NCI-H1417 (cell line): ENCODE data around the gene IGFL1.
"Not testable (repeated sequence)": the region's sequence is repeated elsewhere in the genome, so short reads cannot be mapped to it uniquely, and the experiment has no call there.

Experiments used
- DNase-seq, 3 experiments: peaks; one replicate each; lab custom pipeline; 2025; lab: John Stamatoyannopoulos, UW

The IGFL1 gene

DNA sequence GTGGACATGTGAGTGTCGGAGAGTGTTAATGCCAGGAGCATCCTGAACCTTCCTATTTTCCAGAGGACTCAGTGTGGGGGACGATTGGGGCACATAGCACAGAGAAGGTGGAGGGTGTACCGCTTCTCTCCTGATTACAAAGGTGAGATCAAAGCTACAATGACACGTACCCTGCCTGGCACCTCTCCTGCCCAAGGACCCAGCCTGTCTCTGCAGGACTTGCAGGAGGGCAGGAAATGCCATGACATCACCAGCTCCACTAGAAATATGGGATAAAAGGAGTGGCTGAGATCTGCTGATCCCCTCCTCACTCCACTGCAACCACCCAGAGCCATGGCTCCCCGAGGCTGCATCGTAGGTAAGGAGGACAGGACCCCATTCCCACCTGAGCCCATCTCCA is at the start of gene IGFL1:
IGFL1 (plus strand) TSS at position 301 of the 400 bp plus-strand sequence; CDS start at position 334, 33 bp downstream.
- DNase-seq: no peak

DNA sequence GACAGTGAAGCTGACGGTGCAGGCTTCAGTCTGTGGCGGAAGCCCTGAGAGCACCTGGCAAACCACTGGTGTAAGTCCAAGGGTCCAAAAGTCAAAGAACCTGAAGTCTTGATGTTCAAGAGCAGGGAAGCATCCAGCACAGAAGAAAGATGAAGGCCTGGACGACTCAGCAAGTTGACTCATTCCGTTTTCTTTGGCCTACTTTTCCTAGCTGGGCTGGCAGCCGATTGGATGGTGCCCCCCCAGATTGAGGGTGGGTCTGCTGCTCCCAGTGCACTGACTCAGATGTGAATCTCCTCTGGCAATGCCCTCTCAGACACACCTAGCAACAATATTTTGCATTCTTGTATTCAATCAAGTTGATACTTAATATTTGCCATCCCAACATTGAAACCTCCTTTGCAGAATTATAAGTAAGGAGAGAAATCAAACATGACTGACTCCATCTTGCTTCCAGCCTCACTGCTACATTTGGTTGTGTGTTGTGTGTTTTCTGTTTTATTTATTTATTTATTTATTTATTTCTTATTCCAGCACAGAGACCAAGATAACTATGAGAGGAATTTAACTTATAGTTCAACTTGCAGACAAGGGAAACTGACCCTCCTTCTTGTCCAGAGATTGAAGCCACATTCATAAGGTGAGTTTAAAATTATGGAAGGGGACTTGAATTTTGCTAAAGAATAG is 48.7 kb upstream of the IGFL1 start:
- no peak for DNase-seq

DNA sequence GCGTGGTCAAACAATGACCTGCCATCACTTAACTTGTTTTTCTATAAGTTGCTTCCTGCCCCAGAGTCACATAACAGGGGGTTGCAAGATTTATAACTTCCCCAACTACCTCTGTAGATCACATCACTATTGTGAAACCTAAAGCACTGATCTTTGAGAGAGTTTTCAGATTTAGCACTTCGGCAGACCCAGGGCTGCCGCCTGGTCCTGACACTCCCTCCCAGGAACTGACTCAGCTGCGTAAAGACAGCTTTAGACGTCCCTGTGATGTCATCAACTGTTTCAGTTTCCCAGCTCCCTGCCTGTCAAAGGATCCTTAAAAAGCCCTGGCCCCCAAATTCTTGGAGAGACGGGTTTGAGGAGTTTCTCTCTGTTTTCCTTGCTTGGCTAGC is 48.2 kb upstream of the IGFL1 start:
- no peak for DNase-seq

DNA sequence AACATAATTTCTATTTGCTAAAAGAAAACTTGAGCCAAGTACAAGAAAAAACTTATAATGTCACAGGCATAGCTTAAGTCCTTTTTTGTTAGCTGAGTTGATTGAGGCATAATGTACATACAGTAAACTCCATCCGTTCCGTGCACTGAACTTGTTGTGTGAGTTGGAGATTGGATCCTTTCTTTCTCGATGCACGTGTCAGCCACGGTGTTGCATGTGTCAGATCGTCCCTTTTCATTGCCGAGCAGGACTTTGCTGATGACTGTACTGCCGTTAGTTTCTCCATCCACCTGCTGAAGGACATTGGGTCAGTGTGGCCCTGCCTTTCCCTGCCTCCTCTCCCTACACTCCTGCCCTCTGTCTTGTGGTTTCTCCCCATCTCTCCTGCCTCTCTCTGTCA is 47.1 kb upstream of the IGFL1 start:
- no peak for DNase-seq

DNA sequence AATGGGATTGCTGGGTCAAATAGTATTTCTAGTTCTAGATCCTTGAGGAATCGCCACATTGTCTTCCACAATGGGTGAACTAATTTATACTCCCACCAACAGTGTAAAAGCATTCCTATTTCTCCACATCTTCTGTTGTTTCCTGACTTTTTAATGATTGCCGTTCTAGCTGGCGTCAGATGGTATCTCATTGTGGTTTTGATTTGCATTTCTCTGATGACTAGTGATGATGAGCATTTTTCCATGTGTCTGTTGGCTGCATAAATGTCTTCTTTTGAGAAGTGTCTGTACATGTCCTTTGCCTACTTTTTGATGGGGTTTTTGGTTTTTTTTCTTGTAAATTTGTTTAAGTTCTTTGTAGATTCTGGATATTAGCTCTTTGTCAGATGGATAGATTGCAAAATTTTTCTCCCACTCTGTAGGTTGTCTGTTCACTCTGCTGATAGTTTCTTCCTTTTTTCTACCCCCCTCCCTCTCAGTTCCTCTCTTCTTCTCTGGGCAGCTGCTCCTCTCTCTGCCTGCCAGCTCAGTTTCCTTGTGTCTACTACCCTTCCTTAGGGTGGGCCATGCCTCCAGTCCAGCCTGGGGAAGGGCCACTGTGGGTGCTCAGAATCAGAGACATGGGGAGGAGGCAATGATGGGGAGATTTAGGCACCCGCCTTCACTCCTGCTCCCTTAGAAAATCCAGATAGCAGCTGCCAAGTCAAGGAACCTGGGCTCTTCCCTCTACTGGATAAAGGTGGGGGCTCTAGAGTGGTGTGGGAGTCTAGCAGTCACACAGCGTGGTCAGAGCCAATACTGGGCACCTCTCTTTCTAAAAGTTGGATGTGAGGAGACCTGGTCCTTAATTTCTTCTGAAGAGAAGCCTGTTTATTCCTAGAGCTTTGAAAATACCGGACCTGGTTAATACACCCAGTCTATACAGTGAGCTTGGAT is 44.5 kb upstream of the IGFL1 start:
- DNase-seq: not testable (repeated sequence)

DNA sequence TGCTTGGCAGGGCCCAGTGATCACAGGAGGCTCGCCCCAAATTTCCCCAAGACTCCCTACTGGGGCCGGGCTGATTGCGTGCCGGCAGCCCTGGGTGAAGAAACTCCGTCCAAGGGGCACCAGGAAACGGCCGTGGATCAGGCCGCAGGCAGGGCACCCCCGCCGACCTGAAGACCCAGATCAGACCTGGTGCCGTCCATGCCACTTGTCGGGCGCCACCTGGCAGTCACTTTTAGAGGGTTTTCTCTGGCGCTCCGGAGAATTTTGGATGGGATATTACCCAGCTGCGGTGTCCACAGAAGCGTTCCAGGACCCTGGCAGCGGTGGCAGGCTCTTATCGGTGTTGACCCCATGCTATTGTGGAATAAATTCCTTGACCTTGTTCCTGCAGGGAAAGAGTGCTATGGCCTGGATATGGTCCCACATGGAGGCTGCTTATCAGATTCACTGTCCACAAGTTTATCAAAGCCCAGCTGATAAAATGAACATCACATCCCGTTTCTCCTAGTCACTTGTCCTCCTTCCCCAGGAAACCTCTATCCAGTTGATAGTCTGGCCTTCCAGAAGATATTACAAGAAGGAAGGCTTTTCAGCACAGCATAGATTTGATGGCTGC is 43.3 kb upstream of the IGFL1 start:
- DNase-seq: no peak

DNA sequence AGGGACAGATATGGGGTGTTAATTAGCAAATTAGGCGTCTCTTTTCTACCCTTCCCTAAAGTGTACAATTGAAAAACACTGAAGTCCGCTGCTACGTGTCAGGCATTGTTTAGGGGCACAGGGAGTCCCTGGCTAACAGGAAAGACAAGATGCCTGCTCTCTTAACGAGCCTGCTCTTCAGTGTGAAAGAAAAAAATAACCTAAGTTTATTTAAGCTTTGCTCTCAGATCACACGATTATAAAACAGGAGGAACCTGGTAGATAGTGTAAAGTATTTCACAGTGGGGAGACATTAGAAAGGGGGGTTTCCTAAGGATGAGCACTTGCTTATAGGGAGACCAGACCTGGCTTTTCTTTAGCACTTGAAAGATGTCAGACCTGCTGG is 42.8 kb upstream of the IGFL1 start:
- DNase-seq: peak in 1 of 3 experiments; percentile 20

DNA sequence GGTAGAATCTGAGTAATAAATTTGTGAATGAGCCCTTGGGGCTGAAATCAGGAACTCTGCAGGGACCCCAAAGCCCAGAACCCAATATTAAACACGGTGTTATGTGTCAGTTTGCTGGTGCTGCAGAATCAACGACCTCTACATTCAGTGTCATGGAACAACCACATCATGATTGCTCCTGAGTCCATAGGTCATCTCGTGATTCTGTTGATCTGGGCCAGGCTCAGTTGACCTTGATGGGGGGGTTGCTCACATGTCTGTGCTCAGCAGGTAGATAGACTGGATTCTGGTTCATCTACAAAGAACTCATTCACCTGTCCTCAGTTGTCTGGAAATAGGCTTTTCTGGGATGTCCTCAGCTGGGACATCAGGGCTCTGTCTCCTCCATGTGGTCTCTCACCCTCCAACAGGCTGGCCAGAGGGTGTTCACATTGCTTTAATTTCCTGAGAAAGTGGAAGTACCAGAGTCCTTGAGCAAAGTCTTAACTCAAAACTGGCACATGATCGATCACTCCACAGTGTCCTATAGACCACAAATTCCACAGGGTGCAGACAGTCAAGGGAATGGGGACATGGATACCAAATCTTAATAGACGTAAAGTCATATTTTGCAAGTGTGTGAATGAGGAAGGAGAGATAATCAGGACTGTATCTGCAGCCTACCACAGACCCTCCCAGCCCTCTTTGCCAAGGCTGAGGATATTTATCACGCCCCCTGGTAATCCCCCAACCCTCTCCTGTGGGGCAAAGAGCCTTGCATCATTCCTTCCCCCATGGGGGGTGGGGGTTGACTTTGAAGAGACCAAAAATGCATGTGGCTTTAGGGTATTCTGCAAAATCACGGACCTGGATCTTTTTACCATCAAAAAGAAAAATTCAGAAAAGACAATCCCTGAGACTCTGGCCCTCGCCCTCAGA is 39.3 kb upstream of the IGFL1 start:
- no peak for DNase-seq

DNA sequence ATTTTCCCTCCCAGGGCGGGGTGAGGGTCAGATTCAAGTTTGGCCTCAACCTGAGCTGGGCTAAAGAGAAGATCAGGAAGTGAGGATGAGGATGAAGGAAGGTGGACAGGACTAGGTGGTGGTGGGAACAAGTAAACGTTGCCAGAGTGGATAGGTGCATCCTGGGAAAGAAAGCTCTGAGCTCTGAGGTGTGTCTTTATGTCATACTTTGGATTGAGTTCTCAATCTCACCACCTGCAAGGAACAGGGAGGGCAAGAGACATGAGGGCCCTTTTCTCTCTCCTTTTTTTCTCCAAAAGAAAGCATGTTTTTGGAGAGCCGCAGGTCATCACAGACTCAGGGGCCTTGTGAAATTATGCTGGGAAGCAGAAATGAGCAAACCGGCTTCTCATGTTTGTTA is 38.2 kb upstream of the IGFL1 start:
- no peak for DNase-seq

DNA sequence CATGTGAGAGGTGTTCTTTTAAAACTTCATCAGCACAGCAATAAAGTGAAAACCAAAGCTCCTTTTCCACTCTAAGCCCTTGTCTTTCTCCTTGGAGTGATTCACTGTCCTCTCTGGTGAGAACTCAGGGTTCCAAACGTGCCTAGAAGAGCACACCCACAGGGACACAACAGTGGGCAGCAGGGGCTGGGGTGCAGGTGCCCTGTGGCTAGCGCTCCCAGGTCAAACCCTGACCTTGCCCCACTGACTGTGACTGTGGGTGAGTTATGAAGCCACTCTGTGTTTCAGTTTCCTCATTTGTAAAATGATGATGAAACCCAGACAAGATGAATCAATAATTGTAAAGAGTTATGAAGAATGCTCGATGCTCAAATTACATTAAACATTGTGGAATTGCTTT is 37.6 kb upstream of the IGFL1 start:
- DNase-seq: no peak

DNA sequence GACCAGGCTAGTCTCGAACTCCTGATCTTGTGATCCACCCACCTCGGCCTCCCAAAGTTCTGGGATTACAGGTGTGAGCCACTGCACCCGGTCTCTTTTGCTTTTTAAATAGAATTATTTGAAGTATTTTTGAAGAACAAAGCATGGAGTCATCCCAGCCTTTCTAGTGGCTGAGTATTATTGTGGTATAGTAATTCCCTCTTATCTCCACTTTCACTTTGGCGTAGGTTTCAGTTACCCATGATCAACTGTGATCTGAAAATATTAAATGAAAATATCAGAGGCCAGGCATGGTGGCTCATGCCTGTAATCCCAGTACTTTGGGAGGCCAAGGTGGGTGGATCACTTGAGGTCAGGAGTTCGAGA is 36.9 kb upstream of the IGFL1 start:
- not testable (repeated sequence) for DNase-seq

DNA sequence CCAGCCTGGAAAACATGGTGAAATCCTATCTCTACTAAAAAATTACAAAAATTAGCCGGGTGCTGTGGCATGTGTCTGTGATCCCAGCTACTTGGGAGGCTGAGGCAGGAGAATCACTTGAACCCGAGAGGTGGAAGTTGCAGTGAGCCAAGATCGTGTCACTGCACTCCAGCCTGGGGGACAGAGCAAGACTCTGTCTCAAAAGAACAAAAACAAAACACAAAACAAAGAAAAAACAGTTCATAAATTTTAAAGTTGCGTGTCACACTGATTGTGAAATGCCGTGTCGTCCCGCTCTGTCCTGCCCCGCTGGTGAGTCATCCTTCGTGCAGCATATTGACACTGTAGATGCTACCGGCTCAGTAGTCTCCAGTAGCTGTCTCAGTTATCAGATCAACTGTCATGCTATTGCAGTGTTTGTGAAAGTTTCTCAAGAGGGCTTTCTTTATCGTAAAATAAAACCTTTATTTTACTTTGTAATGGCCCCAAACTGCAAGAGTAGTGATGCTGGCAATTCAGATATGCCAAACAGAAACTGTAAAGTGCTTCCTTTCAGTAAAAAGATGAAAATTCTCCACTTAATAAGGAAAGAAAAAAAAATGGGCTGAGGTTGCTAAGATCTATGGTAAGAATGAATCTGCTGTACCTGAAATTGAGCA is 36.4 kb upstream of the IGFL1 start:
- DNase-seq: no peak

DNA sequence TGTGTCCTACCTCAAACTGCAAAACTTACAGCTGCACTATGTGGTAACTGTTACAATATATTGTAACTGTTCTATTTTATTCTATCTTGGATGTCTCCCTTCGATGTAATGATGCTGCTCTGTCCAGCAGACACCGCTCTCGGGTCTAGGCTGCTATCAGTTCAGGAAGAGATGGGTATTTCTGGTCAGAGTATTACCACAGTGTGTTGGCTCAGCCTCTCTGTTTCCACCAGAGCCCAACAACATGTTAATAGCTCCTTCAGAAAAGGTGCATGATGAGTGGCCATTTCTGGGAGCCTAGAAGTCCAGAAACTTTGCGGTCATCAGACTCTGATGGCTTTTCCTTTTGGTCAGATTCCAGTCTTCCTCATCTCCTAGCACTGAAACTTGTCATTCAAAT is 35.9 kb upstream of the IGFL1 start:
- no peak for DNase-seq

DNA sequence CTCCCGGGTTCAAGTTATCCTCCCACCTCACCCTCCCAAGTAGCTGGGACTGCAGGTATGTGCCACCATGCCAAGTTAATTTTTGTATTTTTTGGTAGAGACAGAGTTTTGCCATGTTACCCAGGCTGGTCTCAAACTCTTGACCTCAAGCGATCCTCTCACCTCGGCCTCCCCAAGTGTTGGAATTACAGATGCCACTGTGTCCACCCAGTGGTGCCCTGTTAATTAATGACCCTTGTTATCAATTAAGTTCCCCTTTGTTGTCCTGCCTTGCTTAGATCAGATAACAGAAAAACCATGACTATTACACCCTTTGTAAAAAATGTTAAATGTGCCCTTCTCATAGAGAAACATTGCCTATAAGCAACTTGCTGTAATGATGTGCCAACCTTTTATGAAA is 34.4 kb upstream of the IGFL1 start:
- DNase-seq: no peak

DNA sequence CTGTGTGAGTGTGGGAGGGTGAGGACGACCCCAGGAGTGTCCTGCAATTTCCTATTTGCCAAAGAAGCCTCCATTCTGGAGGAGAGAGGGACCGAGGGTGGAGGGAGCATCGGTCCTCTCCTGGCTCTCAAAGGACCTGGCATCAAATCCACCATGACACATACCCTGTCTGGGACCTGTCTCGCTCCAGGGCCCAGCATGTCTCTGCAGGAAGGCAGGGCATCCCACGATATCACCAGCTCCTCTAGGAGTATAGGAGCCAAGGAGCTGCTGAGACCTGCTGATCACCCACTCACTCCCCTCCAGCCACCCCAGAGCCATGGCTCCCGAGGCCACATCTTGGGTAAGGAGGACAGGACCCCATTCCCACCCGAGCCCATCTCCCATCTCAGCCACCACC is 33.6 kb upstream of the IGFL1 start:
- not testable (repeated sequence) for DNase-seq

DNA sequence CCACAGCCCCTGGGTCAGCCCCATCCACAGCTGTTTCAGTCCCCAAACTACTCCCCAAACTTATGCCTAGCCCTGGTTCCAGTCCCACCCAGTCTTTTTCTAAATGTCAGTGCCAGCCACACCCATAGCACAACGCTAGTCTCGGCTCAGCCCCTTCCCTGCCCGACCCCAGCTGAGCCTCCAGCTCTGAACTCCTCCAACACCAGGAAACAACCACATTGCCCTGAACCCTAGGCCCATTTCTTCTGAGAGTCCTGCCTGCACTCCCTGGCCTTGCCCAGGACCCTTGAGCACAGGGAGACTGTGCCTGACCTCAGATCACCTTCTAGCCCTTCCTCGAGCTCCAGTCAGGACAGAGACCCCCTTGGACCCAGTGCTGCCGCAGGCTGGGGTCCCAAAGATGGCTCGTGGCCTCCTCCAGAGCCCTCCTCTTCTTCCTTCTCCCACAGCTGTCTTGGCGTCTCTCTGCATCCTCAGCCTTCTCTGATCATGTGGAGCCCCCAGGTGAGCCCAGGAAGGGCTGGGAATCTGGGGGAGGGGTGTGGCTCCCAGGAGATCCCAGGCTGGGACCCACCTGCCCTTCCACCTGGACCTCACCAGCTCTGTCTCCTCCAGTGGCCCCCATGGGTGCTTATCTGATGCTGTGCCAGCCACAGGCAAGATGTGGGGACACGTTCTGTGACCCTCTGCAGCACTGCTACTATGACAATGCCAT is 33.0 kb upstream of the IGFL1 start:
- DNase-seq: no peak

DNA sequence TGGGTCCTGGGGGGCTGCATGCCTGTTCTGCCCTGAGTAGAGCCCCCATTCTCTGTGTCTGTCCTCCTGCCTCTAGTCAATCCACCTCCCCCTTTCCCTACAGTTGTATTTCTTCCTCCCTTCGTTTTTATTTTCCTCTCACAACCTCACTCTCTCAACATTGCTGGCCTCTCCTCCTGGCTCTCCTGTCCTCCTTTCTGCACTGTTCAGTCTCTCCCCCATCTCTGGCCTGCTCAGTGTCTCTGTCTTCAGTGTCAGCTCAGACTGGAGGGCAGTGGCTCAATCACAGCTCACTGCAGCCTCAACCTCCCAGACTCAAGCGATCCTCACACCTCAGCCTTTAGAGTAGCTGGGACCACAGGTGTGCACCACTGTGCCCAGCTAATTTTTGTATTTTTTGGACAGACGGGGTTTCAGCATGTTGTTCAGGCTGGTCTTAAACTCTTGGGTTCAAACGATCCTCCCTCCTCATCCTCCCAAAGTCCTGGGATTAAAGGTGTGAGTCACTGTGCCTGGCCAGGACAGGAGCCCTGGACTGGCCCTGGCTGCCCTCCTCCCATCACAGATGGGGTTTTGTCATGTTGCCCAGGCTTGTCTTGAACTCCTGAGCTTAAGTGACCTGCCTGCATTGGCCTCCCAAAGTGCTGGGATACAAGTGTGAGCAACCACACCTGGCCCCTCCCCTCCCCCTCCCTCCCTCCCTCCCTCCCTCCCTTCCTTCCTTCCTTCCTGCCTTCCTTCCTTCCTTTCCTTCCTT is 32.0 kb upstream of the IGFL1 start:
- no peak for DNase-seq

DNA sequence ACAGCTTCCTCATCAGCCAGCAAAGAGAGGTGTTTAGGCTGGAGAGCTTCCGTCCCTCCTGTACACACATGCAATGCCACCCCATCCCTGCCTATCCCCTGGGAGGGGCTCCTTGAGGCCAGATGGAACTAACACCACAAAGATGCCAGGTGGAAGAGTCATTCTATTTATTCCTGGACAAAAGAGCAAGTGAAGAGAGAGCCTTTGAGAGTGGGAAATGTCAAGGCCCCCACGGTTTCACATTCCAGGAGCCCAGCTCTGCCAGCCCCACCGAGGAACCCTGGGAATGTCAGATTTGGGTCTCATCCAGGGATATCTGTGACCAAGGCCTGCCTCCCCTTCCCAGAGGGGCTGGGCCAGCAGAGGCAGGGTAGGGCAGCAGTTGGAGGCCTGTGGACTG is 30.8 kb upstream of the IGFL1 start:
- DNase-seq: no peak

DNA sequence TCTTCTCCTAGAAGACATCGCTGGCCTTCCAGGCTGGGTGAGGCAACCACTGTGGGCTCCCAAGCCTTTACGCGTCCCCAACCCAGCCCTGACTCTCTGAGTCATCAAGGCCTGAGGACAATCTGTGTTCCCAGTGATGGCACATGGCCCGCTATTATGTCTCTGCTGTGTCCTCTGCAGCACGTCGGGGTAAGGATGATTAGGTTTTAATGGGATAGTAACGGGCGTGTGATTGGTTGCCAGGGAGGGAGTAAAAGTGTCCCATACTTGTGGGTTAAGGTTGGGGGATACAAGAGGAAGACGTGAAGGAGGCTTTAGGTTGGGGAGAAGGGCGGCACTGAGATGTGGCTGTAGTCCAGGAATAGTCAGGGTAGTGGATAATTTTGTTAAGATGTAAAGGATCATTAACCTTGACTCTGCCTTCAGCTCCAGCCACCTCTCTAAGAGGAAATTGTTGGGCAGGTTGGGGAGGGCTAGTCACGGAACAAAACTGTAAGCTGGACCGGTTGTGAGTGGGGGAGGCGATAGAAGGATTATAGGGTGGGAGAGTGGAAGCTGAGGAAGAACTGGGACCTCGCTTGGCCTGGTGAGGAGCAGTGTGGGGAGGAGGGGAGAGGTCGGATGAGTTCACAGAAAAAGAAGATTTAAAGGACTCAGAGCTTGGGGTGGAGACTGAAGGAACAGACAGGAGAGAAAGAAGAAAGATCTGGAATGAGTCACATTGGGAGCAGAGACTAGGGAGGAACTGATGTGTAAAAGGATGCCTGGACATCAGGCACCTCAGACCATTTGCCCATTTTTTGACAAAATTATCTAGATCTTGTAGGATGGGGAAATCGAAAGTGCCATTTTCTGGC is 27.9 kb upstream of the IGFL1 start:
- no peak for DNase-seq
